Kidney (tissue), 14 donors: Measurements from ENCODE around the gene RNF208. TPM values are rescaled to one million over a fixed set of nuclear protein-coding genes. Genes with fewer than 3 reads are reported as not detected.
"Not testable (repeated sequence)": the region's sequence is repeated elsewhere in the genome, so short reads cannot be mapped to it uniquely, and the experiment has no call there.

Experiments
- DNase-seq, 5 donors: peaks; one replicate each; pipeline ENCODE4 v3.0.0-alpha.2; 2013 to 2020
- FAIRE-seq: peaks from 2 replicates; lab custom pipeline; 2012; peaks lifted over from hg19 to GRCh38; lab: Jason Lieb, UNC
- H3K27ac ChIP-seq, 2 donors: one replicate each; pipeline ENCODE4 v1.7.0; 2013; ENCODE audit warnings: low read depth in 2 of 2, low read length in 2 of 2, inconsistent platforms in 1 of 2
- H3K27me3 ChIP-seq: one replicate; pipeline ENCODE4 v1.7.1; 2013; ENCODE audit warnings: low read length, inconsistent platforms; ENCODE audit not compliant: control insufficient read depth, insufficient read depth
- H3K36me3 ChIP-seq, 3 donors: one replicate each; pipeline versions ENCODE4 v1.7.0 to v1.7.1; 2013; ENCODE audit warnings: low read length in 3 of 3, control low read depth in 1 of 3, inconsistent platforms in 1 of 3; ENCODE audit not compliant: insufficient read depth in 3 of 3, control insufficient read depth in 2 of 3
- H3K4me1 ChIP-seq, 3 donors: one replicate each; pipeline versions ENCODE4 v1.7.0 to v1.7.1; 2013; ENCODE audit warnings: low read length in 3 of 3, inconsistent platforms in 1 of 3, low read depth in 1 of 3; ENCODE audit not compliant: control insufficient read depth in 2 of 3, insufficient read depth in 2 of 3
- H3K4me3 ChIP-seq, 3 donors: one replicate each; pipeline versions ENCODE4 v1.7.0 to v1.8.1; 2013; ENCODE audit warnings: low read length in 3 of 3, control low read depth in 1 of 3, inconsistent platforms in 1 of 3
- H3K9ac ChIP-seq, 3 donors: one replicate each; pipeline versions ENCODE4 v1.7.0 to v1.7.1; 2013; ENCODE audit warnings: low read length in 3 of 3, control low read depth in 1 of 3, inconsistent platforms in 1 of 3
- H3K9me3 ChIP-seq, 3 donors: one replicate each; pipeline versions ENCODE4 v1.7.0 to v1.7.1; 2013; ENCODE audit warnings: low read length in 3 of 3, control low read depth in 1 of 3, inconsistent platforms in 1 of 3; ENCODE audit not compliant: control insufficient read depth in 2 of 3, insufficient read depth in 1 of 3
- intact Hi-C: fragments of 100-400 bp; cut with DNase I; formaldehyde crosslinking; loops from one replicate; pipeline ENCODE4 v1.11.1; 2022
- polyA plus RNA-seq: library from polyadenylated mRNA; stranded (reverse); fragments of 350-450 nt; fragmentation: Illumina TruSeq; extraction: RNeasy Lipid Tissue Mini Kit (QIAGEN cat#74804); gene quantifications from one replicate; pipeline ENCODE4 v1.2.3, GENCODE V29; 2014; ENCODE audit warnings: low read depth, low replicate concordance; ENCODE audit not compliant: insufficient read depth
- total RNA-seq: library from RNA; stranded (reverse); fragmentation: NEBNext Ultra II Directional; extraction: Animal tissue kit (Norgen Biotek cat#: 25700); gene quantifications from one replicate; pipeline ENCODE4 v1.2.1, GENCODE V29; 2021
- TF ChIP-seq, protein P1 (sequence below): IDR thresholded peaks from 3 replicates; pipeline ENCODE4 v1.5.1; 2012; ENCODE audit warnings: mild to moderate bottlenecking, moderate library complexity, borderline replicate concordance; ENCODE audit not compliant: insufficient read depth; ENCODE audit errors: extremely low read depth
- donor health status: control.
- donor health status: control.
- donor health status: control.
- donor health status: control.
- donor health status: control.
- donor health status: DM: yes; HTN: yes; CAD: no.
- donor health status: Normal renal cell carcinoma (clear cell type).

The RNF208 gene
- total and polyA plus RNA-seq, 2 donors from 2014 or later = 7.0 to 22.8 TPM

DNA sequence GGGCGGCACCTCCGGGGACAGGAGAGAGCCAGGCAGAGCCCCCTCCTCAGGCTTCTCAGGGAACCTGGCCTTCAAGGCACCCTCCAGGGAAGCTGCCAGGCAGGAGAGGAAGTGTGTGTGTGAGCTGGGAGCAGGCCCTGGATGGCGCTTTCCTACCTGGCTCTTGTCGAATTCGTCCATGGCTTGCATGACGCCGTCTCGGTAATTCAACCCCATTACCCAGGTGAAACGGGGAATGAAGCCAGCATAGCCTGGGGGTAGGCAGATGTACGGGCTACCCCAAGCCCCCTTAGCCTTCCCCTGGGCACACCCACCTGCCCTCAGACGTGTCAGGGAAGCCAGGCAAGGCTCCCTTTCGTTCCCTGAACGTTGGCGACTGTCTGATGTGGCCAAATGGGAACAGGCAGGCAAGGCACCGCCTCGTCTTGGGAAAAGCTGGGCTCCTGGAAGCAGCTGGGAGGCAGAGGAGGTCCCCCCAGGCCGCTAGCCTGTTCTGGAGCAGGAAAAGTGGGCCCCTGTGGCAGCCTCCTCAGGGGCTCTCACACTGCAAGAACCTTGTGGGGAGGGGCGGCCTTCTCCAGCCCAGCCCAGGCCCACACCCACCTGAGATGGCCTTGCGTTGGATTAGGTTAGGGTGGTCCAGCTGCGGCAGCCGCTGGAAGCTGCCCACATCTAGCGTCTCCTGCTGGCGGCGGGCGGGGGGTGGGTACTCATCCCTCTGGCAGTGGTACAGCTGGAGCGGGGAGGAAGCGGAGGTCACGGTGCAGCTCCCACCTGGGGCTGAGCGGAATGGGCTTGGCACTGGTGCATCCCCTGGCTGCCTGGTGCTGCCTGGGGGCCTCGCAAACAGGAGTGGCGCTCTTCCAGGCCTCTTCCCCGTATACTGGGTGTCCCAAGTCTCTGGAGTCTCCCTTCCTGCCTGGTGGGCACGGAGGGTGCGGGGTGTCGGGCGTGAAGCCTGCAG lies 22.7 kb upstream of the RNF208 start:
- TF ChIP-seq, protein P1, sequence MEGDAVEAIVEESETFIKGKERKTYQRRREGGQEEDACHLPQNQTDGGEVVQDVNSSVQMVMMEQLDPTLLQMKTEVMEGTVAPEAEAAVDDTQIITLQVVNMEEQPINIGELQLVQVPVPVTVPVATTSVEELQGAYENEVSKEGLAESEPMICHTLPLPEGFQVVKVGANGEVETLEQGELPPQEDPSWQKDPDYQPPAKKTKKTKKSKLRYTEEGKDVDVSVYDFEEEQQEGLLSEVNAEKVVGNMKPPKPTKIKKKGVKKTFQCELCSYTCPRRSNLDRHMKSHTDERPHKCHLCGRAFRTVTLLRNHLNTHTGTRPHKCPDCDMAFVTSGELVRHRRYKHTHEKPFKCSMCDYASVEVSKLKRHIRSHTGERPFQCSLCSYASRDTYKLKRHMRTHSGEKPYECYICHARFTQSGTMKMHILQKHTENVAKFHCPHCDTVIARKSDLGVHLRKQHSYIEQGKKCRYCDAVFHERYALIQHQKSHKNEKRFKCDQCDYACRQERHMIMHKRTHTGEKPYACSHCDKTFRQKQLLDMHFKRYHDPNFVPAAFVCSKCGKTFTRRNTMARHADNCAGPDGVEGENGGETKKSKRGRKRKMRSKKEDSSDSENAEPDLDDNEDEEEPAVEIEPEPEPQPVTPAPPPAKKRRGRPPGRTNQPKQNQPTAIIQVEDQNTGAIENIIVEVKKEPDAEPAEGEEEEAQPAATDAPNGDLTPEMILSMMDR = no peak
- Histone ChIP-seq H3K4me3 (no peak overlapping the region), H3K4me1 (peaks cover 0 to 15% (median 7%) of the 10 kb centered on the region in 3 donors), H3K9ac (no peak overlapping the region), H3K27me3 (no peaks in the 10 kb centered on the region), H3K27ac (no peak overlapping the region), H3K9me3 (no peaks in the 10 kb centered on the region), H3K36me3 (peaks cover 2 to 13% (median 6%) of the 10 kb centered on the region in 3 donors)
- intact Hi-C loops = no loop called here
- DNase-seq (peak in 3 of 5 donors; percentile 34 to 69 (median 43)), FAIRE-seq (no peak)

DNA sequence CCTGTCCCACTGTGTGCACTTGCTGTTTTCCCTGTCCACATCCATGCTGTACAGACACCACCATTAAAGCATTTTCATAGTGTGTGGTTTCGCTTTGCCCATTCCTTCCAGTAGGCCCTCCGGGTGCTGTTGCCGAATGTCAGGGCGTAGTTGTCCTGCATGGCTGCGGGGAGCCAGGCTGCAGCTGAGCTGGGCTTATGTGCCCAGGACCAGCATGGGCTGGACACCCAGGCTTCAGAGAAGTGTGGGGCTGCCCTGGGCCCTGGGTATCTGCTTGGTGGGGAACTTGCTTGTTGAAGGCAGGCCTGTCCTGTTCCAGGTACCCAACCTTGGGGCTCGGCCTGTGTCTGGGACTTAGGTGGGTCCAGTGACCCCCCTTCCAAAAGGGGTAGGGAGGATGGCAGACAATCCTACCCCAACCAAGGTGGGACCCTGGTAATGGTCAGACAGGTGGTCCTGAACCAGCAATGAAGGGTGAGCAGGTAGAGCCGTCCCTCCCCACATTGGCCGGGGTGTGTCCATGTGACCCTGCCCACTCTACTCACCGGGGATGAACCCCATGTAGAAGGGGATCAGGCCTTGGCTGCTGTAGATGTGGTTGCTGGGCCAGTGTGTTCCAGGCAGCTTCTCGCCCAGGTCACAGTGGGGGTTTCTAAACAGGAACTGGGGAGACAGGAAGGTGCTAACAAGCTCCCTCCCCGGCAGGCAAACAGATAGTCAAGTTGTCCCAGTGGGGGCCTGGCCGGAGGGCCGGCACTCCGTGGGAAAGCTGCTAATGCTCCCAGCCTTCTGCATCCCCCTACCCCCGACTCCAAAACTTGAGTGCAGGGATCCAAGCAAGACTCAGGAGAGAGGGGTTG lies 21.8 kb upstream of the RNF208 start:
- DNase-seq (no peak), FAIRE-seq (no peak)
- H3K27me3 ChIP-seq = no peaks in the 10 kb centered on the region
- H3K4me3 ChIP-seq = no peak overlapping the region
- intact Hi-C loops = no loop called here
- peaks cover 0 to 15% (median 11%) of the 10 kb centered on the region in 3 donors for H3K4me1 ChIP-seq
- TF ChIP-seq, protein P1 = no peak
- H3K9me3 ChIP-seq = no peaks in the 10 kb centered on the region
- no peak overlapping the region for H3K27ac ChIP-seq
- H3K36me3 ChIP-seq = peaks cover 2 to 13% (median 6%) of the 10 kb centered on the region in 3 donors
- H3K9ac ChIP-seq = peak overlapping the region in 1 of 3 donors; percentile 3

DNA sequence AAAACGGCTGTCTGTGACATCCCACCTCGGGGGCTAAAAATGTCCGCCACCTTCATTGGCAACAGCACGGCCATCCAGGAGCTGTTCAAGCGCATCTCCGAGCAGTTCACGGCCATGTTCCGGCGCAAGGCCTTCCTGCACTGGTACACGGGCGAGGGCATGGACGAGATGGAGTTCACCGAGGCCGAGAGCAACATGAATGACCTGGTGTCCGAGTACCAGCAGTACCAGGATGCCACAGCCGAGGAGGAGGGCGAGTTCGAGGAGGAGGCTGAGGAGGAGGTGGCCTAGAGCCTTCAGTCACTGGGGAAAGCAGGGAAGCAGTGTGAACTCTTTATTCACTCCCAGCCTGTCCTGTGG lies 21.2 kb upstream of the RNF208 start:
- H3K9ac ChIP-seq = peak overlapping the region in 1 of 3 donors; percentile 3
- FAIRE-seq, H3K27ac ChIP-seq, intact Hi-C loops, DNase-seq, H3K27me3 ChIP-seq, H3K9me3 ChIP-seq: not testable (repeated sequence)
- peaks cover 2 to 13% (median 6%) of the 10 kb centered on the region in 3 donors for H3K36me3 ChIP-seq
- H3K4me3 ChIP-seq = peak overlapping the region in 1 of 3 donors; percentile 76
- H3K4me1 ChIP-seq = peaks cover 0 to 15% (median 11%) of the 10 kb centered on the region in 3 donors
